GM23248 (cell line): ENCODE data around the gene NR1D2.

Source experiments
- EZH2 ChIP-seq: fragments of 200-600 bp; sonication (generic); IDR thresholded peaks from 2 replicates; pipeline ENCODE4 v1.6.1; 2018; ENCODE audit warnings: antibody characterized with exemption, mild to moderate bottlenecking; ENCODE audit not compliant: insufficient read depth, poor library complexity, severe bottlenecking
- EZH2phosphoT487 ChIP-seq: fragments of 200-600 bp; sonication (generic); IDR thresholded peaks from 2 replicates; pipeline ENCODE4 v1.6.1; 2018; ENCODE audit warnings: antibody characterized with exemption, moderate library complexity, mild to moderate bottlenecking, low read depth; ENCODE audit not compliant: insufficient read depth

- TF ChIP-seq EZH2phosphoT487, result no peak
- no peak for TF ChIP-seq EZH2
These were observed 21.3 kb upstream of the NR1D2 start for GRCh38 chr3:23923786-23924185.
